ENCODE results near the gene SMTN.
"Not testable (repeated sequence)": the region's sequence is repeated elsewhere in the genome, so short reads cannot be mapped to it uniquely, and the experiment has no call there.

SMTN gene

DNA sequence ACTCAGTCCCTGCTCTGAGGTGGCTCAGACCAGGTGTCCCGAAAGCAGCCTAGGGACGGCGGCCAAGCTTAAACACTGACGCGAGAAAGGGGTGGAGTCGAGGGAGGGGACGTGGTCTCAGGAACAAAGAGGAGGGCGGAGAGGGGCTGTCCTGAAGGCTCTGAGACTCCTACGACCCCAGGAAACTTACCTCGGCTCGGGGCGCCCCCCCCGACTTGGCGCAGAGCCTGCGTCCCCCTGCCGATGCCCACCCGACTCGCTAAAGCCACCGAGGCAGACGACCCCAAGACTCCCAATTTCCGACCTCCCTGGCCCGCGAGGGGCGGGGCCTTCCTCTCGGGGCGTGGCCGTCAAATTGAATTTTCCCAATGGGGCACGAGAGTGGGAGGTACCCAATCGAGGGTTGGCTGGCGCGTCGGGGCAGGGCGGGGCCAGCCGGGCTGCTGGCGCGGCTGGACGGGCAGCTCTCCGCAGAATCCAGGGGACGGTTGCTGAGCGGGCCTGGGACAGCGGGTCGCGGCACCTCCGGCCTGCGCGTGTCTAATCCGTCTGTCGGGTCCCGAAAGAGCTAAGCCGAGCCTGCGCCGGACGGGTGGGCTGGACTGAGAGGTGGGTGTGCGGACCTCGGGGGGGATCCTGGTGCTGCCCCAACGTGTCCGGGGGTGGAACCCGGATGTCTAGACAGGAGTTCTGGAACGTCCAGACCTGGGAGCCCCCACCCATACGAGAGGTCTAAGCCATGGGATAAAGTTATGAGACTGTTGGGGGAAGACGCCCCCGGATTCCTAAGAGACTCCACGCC, at the start of gene SMTN:
SMTN (plus strand) TSS at position 471 of the 802 bp plus-strand sequence. CDS start 1,941 bp downstream, outside the sequence.
- DNase-seq = peak; percentile 94

DNA sequence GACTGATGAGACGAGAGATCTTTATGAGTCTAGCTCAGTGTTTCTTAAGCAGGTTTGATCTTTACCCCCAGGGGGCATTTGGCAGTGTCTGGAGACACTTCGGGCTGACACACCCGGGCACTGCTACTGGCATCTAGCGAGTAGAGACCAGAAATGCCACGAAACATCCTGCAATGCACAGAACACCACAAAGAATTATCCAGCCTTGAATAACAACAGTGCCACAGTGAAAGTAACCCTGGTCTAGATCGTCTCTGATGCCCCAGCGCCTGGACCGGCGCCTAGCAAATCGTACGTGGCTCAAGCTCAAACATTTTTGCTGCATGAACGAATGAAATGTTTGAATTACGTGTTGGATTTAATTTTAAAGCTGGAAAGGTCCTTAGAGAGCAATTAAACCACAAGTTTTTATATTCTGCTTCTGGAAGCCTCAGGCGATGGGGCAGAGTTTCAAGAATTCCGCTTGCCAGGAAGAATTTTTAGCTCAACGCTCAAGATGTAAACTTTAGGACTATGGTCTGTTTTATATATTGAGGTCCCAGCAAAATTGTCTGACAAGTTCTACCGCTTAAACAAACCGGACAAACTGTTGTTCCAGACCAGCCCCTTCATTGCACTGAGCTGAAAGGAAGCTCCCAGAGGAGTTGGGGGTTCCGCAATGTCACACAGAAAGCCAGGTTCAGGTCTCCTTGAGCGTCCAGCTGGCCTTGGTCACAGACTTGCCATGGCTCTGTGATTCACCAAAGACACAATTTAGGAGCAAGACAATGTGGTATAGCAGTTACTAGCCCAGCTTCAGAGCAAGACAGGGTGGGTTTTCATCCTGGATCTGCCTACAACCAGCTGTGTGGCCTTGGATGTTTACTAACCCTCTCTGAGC, 44.2 kb upstream of the SMTN start:
- DNase-seq = no peak

DNA sequence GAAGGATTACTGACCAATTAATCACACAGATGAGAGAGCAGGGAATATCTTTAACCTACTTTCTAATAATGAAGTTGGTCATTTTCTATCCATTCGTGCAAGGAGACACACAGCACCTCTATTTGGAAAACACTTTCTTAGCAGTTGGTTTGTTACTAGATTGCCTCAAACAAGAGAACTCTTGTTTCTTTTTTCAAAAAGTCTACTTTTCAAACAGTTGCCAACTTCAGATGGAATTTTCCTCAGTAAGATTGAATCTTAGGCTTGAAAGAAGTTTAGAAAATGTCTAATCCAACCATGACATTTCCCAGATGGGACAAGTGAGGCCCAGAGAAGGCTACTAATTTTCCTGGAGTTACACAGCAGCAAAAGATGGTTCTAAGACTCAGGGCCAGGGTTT, 42.4 kb upstream of the SMTN start:
- DNase-seq = no peak

DNA sequence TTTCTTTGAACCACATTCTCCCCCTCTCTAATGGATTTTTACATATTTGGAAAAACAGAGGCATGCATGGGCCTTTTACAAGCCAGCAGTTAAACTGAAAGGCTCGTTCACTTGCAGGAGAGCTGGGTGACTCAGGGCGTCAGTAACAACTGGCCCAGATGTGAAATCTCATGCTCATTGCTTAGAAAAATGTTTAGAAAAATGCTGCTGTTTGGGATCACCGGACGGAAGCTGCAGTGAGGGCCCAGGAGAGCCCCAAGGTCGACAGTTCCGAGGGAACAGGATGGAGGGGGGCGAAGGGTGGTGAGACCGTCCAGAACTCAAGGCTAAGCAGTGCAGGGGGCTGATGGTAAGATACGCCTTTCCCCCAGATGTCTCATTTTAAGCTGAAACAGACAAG, 41.7 kb upstream of the SMTN start:
- no peak for DNase-seq

DNA sequence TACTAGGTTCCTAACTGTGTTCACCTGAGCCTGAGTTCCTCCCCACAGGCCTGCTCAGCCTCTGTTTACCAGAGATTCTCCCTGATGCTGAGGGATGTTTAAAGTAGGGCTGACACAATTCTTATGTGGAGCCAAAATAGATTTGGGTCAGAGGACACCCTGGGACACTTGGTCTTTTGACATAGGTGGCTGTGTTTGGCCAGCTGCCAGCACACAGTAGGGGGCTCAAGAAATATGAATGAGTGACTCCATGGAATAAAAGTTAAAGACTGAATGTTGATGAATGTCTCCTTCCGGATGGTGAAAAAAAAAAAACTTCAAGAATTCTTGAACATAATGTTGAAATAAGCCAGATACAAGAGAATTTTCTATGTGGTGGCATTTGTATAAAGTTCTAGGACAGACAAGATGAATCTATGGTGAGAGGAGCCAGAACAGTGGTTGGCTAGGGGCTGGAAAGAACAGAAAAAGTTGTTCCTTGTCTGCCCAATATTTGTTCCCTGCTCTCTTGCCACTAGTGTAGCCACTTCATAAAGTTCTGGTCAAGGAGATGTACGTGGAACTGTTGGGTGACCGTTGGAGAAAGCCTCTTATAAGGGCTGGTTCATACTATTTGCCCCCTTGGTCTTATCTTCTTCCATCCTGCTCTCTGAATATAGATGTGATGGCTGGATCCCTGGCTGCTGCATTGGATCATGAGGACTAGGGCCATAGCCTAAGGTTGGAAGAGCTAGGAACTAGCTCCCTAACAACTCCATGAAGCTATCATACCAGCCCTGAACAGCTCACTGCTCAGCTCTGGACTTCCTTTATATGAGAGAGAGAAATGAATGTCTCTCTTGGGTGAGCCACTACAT, 40.3 kb upstream of the SMTN start:
- DNase-seq = no peak

DNA sequence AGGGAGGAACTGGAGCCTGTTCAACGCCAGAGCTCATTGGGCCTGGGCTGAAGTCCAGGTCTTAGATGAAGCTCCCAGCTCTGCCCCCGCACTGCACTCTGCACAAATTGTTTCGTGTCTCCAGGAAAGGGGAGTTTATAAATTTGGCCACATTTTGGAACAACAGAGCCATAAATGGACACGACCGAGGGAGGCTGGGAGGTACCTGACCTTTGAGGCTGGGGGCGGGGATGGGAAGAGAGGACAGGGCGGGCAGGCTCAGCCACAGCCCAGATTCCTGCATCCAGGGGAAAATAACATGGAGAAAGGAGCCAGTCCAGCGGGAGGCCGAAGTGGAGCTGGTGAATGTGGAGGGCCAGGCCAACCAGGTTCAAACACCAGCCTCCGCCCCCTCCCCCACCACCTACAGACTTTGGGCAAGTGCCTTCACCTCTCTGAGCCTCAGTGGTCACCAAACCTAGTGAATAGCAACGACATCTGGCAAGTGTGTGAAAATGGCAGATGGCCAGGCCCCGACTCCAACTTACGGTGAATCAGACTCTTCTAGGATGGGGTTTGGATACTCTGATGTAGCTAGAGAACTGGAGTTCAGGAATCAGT, 36.8 kb upstream of the SMTN start:
- DNase-seq = no peak

DNA sequence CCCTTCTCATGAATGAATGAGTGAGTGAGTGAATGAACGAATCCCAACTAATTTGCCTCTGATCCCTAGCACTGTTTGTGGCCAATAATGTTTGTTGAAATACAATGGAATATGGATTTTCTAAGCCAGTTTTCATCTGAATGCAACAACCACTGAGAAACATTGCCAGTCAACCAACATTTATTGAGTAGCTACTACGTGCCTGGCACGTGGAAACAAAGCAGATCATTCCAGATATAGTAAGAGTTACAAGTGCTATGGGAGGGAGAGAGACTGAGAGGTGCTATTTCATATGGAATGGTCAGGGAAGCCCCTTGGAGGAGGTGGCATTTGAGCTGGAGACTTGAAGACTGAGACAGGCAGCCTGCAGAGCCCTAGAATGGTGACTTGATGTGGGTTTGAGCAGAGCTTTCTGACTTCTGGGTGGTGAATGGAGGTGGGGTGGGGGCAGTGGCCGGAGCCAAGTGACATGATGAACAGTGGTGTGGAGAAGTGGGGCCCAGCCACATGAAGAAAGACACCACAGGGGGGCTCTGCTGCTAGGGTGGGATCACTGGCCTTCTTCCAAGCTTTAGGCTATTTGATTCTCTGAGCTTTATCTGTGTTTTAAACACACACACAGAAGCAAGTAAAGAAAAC, 35.1 kb upstream of the SMTN start:
- no peak for DNase-seq

DNA sequence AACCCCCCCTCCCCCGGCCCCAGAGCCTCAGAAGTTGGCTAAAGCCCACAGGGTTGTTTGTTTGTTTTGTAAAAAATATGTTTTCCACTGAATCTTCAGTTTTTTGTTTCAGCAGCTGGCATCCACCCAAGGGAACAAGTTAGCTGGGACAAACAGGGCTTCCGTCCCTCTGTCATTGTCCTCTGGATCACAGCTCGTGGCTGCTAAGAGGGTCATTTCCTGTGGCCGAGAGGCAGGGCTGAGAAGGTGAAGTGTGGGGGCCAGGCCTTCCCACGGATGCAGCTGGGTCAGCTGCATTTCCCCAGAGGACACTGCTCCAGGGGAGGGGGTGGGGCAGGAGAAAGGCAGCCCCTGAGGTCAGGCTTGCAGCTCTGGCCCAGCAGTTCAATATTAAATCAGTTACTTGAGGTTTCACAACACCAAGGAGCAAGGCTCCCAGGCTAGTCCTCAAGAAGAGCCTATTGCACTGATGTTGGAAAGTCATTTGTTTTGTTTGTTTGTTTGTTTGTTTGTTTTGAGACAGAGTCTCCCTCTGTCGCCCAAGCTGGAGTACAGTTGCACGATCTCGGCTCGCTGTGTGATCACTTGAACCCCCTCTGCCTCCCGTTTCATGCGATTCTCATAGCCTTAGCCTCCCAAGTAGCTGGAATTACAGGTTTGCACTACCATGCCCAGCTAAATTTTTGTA, 34.4 kb upstream of the SMTN start:
- DNase-seq = no peak

DNA sequence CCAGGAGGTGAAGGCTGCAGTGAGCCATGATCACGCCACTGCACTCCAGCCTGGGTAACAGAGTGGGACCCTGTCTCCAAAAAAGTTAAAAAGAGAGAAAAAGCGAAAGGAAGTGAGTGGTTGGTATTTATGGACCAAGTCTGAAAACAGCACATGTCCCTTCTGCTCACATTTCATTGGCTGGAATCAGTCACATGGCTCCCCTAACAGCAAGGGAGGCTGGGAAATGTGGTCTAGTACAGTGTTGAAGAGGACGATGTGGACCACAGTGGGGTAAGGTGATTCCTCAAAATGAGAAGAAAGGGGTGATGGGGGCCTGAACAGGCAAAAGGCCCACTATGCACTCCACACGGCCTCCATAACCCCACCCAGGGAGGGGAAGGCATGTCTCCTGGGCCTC, 32.5 kb upstream of the SMTN start:
- no peak for DNase-seq

DNA sequence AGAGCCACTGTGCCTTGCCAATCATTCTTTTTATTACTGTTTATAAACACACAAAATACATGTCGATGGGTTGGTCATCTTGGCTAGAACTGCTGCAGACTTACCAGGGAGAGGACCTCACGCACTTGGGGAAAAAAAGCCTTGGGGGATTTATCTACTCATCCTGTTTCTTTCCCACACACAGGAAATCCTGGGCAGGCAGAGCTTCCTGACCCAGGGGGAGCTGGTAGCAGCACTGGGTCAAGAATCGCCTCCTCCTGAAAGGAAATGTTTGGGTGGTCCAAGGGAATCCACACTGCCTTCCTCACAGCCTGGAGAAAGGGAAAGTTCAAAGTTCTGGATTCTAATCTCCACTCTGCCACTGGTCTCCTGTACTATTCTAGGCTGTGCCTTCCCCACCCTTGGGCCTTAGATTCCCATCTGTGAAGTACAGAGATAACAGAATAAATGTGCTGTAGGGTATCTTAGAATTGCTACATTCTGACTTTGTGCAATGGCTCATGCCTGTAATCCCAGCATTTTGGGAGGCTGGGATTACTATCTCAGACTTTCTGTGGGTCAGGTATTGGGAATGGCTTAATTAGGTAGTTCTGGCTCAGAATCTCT, 31.2 kb upstream of the SMTN start:
- DNase-seq = no peak

DNA sequence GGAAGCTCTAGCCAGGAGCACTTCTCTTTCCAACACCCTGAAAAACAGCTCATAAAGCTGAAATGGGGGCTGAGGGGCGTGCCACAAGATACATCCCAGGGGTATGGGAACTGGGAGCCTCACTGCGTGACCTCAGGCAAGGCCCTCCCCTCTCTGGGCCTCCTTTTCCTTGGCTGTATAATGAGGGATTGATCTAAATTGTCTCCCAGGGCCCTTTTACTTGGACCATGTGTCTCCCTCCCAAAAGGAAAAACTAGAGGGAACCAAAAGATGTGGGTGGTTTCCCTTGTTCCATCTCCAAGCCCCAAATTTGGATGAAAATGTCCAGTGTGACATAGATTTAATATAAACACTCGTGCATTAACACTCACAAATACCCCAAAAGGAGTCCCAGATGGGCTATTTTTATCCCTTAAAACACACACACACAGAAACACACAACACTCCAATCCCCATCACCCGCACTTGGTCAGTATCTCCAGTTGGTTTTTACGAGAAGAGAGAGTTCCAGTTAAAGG, 25.9 kb upstream of the SMTN start:
- DNase-seq = no peak

DNA sequence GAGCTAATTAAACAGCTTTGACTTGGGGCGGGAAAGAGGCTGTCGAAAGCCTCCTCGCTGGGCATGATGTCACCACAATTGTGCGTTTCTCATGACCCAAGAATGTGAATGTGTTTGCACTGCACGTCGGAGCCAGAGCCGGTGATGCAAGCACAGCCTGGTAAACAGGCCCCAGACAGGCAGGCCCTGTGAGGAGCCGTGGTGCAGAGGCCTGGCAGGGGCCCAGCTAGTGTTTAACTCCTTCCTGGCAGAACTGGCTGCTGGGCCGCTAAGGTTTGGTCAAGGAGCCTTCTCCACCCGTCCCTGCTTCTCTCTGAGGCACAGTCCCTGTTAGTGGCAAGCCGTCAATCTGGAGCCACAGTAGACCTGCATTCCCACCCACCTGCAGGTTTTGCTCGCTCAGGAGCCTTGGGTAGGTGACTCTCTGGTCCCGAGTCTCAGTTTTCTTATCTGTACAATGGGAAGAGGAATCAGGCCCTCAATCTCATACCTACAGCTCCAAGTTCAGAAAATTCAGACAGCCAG, 25.4 kb upstream of the SMTN start:
- DNase-seq = no peak

DNA sequence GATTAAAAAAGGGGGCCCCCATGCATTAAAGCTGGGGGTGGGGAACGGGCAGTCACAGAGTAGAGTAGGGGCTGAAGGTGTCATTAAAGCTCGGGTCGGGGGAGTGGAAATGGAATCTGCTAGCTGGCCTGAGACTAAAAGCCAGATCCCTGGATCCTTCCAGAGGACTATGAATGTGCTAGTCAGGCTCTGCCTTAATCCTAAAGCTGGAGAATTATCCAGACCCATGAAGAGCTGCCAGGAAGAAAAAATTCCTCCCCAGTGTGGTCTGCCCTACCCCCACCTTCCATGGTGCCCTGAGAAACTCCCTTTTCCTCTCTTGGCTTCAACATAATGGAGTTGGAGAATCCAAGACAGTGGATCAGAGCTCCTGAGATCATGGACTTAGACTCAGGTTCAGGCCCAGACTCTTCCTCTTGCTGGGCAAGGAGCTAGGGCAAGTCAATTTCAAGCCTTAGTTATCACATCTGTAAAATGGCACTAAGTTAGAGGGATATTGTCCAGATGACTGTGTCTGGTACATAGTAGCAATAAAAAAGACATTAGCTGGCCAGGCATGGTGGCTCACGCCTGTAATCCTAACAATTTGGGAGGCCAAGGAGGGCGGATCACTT, 24.0 kb upstream of the SMTN start:
- no peak for DNase-seq

DNA sequence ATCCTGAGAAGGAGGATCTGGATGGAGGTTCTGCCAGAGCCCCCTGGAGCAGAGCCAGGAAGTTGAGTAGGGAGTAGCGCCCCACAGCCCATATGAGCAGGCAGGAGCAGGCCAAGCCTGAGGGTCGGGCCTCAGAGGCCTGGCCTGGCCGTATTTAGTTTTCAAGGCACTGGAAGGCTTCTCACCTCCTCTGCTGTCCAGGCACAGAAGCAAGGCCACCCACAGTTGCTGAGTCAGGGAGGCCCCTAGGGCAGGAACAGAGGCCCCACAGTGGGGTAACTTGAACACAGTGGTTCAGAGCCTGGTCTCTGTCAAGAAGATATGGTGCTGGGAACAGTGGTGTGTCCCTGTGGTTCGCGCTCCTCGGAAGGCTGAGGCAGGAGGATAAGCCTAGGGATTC, 21.5 kb upstream of the SMTN start:
- DNase-seq = not testable (repeated sequence)

DNA sequence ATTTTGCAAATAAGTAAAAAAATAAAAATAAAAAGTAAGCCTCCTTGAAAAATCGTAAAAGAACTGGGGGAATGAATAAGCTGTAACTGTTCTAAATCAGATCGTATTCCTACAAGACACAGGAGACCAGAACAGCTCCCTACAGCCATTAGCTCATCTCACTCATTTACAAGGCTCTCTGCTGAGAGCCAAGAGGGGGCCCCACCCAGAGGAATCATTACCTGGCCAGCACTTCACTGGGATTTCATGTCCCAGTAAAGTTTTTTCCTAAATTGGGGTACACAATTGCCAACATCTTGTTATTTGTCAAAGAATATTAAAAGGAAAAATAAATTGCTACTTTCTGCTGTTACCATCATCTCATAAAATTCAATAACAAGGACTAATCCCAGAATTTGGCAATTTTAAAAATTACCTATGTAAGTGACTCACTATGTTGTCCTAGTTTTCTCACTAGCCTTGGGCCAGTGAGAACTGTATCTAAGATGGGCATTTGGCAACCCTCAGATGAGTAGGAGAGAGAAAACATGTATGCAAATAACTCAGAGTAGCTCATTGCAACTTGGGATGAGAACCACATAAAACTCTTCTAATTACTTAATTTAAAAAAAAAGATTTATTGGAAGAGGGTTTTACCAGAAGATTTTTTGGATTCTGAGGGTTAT, 18.4 kb upstream of the SMTN start:
- DNase-seq = no peak

DNA sequence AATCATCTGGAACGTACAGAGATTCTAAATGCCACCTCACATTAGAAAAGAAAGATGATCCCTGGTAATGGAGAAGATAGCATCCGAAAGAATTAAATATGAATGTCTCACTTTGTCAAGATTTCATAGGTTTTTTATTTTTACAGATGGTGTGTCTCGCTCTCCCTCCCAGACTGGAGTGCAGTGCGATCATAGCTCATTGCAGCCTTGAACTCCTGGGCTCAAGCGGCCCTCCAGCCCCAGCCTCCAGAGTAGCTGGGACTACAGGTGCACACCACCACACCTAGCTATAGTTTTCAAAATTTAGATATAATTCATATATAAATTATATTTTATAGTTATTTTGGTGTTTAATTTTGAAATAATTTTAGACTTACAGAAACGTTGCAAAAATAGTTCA, 16.7 kb upstream of the SMTN start:
- DNase-seq = no peak

DNA sequence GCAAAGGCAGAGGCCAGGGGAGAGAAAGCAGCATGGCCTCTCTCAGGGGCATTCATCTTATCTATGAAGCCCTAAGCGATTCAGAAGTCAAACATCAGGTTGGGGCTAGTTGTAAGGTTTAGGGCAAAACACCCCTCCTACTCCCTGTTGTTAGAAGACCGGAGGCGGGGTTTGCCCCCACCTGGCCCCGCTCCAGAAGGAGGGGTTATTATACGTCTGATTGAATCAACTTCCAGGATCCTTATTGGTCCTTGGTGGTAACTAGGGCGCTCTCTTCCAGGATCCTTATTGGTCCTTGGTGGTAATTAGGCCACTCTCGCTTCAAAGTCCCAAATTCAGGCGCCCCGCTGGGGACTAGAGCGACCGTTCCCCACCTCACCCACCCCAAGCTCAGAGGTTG, 12.1 kb upstream of the SMTN start:
- no peak for DNase-seq

DNA sequence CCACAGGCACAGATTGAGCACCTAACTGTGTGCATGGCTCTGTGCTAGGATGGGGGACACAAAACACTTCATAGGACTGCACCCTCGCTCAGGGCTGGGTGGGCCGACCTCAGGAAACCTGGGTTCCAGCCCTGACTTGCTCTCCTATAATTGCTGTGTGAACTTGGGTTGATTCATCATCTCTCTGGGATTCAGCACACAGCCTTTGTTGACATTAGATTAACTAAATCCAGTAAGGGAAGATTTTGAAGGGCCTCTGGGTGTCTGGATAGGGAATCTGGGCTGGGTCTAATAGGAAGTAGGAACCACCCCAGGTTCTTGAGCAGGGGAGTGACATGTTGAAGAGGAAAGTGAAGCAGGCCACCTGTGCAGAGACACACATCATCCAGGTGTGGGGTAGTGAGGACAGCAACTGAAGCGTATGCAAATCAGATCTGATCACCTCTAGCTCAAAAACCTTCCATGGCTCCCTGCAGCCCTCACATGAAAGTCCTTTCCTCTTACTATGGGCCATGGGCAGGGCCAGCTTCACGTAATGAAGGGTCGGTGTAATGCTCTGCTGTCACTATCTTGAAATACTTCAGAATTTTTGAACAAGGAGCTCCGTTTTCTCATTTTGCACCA, 11.3 kb upstream of the SMTN start:
- not testable (repeated sequence) for DNase-seq

DNA sequence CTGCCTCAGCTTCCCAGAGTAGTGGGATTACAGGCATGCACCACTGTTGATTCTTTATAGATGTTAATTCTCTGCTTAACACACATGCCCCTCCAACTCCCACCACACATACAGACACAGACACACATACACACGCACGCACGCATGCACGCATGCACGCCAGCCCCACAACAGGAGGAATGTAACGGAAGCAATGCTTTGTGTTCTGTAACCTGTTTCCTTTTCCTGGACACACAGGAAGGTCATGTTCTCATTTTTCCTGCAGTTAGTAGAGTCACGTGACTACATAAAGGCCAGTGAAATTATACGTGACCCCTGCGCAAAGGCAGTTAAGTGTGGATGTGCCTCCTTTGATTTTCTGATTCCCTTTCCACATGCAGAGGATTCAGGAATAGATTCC, 8.0 kb upstream of the SMTN start:
- not testable (repeated sequence) for DNase-seq

All from CD4-positive, alpha-beta T cell treated with Interleukin-6 for 4 hours (primary cell).